Activated CD4-positive, CD25-positive, alpha-beta regulatory T cell (primary cell): ENCODE results near the gene MPP1.
"Not testable (repeated sequence)": the region's sequence is repeated elsewhere in the genome, so short reads cannot be mapped to it uniquely, and the experiment has no call there.

Experiments
- DNase-seq, 4 experiments: peaks; one replicate each; lab custom pipeline; 2025; lab: John Stamatoyannopoulos, UW

MPP1 gene

DNA sequence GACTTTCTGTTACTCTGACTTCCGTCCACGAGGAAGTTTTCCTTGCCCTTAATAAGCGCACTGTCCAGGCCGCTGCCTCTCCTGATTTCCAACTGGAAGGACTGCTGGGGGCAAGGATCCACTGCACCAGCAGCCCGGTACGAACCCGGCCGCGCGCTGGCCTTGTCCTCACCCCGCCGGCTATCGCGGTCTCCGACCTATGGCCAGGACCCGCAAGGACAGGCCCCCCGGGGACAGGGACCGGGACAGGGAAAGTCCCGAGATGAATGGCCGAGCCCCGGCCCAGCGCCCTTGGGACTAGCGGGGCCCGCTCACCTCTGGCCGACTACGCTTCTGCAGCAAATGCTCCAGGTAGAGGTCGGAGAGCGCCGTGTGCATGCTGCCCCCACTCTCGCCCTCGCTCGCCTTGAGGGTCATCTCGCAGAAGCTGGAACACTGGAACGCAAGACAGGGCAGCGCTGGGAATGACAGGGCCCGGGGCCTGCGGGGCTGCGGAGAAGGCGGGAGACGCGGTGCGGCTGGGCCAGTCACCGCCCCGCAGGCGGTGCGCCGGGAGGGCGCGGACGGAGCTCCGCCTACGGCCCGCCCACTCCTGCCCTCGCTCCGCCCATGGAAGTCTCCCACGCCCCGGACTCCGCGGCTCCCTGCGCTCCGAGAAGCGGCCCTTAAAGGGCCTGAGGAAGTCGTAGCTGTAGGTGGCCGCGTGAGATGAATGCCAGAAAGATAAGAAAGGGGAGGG lies at the start of gene MPP1:
Gene MPP1, minus strand, starts transcription at position 529 of the 739 bp plus-strand sequence. Its CDS starts 112 bp downstream, at position 417.
- peak; percentile 15 to 44 (median 40) for DNase-seq

DNA sequence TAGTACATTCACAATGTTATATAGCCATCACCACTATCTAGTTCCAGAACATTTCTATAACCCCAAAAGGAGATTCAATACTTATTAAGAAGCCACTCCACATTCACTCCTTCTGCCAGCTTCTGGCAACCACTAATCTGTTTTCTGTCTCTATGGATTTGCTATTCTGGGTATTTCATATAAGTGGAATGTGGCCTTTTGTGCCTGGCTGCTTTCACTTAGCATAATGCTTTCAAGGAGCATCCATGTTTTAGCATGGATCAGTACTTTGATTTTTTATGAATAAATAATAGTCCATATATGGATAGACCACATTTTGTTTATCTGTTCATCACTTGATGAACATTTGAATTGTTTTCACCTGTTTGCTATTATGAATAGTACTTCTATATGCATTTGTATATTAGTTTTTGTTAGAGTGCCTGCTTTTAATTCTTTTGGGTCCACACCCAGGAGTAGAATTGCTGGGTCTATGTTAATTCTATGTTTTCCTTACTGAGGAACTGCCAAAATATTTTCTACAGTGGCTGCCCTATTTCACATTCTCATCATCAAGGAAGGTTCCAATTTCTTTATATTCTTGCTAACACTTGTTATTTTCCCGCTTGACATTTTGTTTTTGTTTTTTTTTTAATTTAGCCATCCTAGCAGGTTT lies 45.8 kb upstream of the MPP1 start:
- no peak for DNase-seq

GRCh38 chrX:154840856-154841255 lies 35.6 kb upstream of the MPP1 start:
- no peak for DNase-seq

DNA sequence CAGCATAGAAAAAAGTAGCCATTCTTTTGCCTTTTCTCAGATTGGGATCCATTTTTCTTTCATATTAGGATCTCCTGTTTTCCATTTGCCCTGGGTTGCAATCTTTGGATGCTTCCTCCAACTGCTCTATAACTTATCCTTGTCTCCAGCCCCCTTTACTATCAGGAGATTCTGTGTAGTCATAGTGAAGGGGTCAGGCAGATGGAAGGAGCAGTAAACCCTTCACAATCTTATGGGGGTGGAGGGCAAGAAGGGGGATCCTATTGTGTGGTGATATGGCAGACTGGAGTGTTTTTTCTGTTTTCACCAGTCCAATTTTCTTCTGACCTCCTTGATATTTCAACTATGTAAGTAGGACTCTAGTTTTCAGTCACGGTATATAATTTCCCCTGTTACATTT lies 30.9 kb upstream of the MPP1 start:
- DNase-seq, result no peak

- no peak for DNase-seq
Measured at GRCh38 chrX:154834562-154834961, 29.3 kb upstream of the MPP1 start, which contains the start of gene SMIM9. Gene SMIM9 (minus strand): TSS chrX:154834662. CDS start chrX:154830856, 3,806 bp downstream.

- no peak for DNase-seq
Measured at GRCh38 chrX:154833746-154834274, 28.5 kb upstream of the MPP1 start.

DNA sequence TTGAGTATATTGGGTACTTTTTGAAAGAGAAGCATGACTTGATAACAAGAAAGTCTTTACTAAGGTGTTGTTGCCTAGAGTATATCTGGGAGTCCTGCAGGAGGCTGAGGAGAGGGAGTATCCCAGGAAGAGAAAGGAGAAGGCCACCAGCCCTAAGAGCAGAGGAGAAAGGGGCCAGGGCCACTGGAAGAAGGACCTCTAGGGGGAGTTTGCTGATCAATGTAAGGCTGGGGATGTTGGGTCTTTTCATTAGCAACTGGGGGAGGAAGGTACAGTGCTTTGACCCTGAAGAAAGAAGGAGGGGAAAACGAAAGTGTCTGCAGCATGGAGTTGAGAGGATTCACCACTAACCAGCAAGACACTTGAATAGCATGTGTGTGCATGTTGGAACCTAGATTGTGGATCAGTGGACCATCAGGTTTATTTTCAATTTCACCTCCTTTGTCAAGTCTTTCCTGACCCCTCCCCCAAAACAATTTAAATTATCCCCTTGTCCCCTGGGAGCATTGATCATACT lies 24.7 kb upstream of the MPP1 start:
- no peak for DNase-seq

- DNase-seq, result no peak
Measured at GRCh38 chrX:154829134-154829533, 23.8 kb upstream of the MPP1 start.

GRCh38 chrX:154828016-154828408 lies 22.7 kb upstream of the MPP1 start:
- no peak for DNase-seq

- no peak for DNase-seq
Measured at GRCh38 chrX:154827194-154828015, 22.1 kb upstream of the MPP1 start.

- DNase-seq, result not testable (repeated sequence)
Measured at GRCh38 chrX:154825586-154825985, 20.3 kb upstream of the MPP1 start.

GRCh38 chrX:154824638-154825037 lies 19.4 kb upstream of the MPP1 start:
- DNase-seq, result no peak

DNA sequence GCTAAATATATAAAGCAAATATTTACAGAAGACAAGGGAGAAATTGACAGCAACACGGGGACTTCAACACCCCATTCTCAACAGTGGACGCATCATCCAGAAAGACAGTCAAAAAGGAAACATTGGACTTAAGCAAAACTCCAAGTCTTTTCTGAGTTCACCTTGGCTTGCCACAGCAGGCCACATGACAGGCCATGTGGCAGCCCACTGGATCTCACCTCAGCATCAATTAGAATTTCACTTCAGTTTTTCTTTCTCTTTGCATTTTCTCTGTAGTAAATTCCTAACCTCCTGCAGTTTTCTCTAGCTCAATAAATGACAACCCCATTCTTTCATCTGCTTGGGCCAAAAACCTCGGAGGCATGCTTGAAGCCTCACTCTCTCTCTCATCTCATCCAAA lies 16.7 kb upstream of the MPP1 start:
- DNase-seq, result no peak

GRCh38 chrX:154821523-154821922 lies 16.2 kb upstream of the MPP1 start:
- no peak for DNase-seq

DNA sequence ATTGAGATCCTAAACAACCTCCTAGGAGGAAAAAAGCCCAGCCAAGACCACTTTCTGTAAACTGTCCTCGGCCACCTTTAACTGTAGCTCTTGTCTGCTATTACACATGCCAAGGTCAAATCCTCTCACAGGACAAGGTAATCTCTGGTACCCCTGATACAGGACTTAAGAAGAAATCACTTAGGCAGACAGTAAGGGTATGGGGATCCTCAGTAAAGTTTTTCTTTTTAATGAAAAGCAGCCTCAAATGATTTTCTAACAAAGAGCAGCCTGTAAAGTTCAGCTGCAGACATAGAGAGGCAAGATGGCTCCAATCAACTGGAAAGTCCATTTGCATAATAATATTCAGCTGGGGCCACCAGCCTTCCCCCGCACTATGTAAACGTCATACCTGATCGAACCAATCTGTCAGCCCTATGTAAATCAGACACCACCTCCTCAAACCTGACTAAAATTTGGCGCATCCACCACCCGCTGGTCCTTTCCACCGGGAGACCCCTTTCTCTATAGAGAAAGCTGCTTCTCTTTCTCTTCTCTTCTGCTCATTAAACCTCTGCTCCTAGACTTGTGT lies 14.6 kb upstream of the MPP1 start:
- no peak for DNase-seq

DNA sequence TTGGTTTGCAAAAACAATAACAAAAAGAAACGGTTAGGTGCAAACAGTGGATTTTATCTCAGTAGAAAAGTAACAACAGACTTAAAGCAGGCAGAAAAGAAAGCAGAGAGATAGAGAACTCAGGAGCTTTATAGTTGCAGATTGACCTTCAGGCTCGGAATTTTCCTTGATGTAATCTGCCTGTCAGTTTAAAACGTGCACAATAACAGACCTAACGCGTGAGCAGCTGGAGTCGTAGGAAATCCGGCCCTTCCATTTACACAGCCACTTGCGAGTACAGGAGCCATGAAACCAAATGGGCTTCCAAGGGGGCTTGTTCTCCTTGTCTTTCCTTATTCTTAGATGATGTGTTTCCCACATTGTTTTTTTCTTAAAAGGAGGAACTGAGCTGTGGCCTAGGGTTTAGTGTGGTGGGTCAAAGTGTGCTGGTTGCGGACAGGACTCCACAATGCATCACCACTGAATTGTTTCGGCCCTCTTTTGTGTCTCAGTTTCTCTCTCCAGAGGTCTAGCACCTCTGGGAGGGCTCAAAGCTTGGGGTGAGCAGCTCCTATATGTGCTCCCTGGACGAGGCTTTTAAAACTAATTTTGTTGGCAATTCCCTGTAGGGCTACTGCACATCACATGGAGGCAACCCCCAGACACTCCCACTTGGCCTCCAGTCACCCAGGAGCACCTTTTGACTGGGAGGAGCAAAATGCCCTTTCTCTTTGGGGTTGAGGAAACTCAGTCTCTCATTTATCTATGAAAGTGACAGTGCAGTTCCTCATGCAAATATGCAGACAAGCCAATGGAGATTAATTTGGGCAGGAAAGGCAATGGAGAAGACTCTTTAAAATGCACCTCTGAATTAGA lies 13.9 kb upstream of the MPP1 start:
- no peak for DNase-seq

DNA sequence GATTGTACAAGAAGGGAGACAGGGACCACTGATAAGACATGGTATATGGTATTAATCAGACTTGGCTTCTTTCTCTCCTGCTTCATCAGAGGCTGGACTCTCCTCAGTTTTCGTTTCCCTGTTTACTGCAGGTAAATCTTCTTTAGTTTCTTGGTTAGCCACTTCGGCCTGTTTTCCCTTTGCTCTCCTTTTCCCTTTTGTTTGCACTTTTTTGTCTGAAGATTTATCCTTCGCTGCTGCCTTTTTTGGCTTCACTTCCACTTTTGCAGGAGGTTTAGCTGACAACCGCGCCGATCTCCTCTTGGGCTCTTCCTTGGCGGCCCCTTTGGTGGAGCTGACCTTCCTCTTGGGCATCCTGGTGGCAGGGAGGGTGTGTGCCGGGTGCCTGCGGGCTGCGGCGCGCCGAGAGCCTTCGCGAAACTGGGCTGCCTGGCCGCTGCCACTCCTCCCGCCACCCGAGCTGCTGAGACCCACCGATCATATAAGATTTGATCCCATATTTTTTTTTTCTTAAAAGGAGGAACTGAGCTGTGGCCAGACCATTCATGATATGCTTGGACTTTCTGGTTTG lies 11.8 kb upstream of the MPP1 start:
- DNase-seq, result not testable (repeated sequence)

GRCh38 chrX:154816326-154816898 lies 11.1 kb upstream of the MPP1 start:
- not testable (repeated sequence) for DNase-seq

- DNase-seq, result no peak
Measured at GRCh38 chrX:154815274-154815818, 10.1 kb upstream of the MPP1 start.

GRCh38 chrX:154813801-154814200 lies 8.5 kb upstream of the MPP1 start:
- no peak for DNase-seq
